Measurements from ENCODE around the gene SLC6A7. TPM values are rescaled to one million over a fixed set of nuclear protein-coding genes. Genes with fewer than 3 reads are reported as not detected.

Gene SLC6A7
- total and polyA plus RNA-seq, 8 donors = 29.3 TPM; not detected in 7

DNA sequence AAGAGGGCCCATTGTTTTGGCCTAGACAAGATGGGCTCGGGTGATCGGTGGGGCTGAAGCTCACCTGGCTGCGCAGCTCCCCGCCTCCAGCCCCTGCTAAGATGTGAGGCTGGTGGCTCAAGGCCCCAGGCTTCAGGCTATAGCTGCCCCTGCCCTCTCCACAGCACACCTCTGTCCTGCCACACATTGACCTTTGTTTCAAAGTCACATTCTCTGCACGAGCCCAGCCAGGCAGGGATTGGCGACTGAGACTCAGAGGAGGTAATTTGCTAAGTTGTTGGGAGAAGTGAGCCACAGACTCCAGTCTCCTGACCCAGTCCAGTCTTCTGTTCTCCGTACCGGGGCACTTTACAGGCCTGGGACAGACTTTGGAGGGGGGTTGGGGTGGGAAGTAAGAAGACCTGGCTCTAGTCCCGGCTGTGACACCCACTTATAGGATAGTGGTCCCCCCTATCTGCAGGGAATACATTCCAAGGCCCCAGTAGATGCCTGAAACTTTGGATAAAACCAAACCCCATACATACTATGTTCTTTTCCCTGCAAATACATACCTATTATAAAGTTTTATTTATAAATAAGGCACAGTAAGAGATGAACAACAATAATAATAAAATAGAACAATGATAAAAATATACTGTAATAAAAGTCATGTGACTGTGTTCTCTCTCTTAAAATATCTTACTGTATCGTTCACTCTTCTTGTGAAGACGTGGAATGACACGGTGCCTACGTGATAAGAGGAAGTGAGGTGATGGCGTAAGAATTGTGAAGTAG is 47.5 kb upstream of the SLC6A7 start:
- intact Hi-C loops (cut with DNase I; ENCODE audit: low total_unique reads) = no loop called here
- no peaks in the 10 kb centered on the region for H3K27me3 ChIP-seq
- H3K36me3 ChIP-seq = no peaks in the 10 kb centered on the region
- DNase-seq = no peak
- 70 to 76% (median 72%) methylated on average over 14 of the region's 14 CpGs for WGBS, 5 donors
- H3K27ac ChIP-seq = peak overlapping the region; percentile 12 to 85 (median 80)
- TF ChIP-seq POLR2A (IDR thresholded peaks at IDR 0.05) = no peak
- no peak for TF ChIP-seq EP300 (IDR thresholded peaks at IDR 0.05)
- TF ChIP-seq, protein P1, sequence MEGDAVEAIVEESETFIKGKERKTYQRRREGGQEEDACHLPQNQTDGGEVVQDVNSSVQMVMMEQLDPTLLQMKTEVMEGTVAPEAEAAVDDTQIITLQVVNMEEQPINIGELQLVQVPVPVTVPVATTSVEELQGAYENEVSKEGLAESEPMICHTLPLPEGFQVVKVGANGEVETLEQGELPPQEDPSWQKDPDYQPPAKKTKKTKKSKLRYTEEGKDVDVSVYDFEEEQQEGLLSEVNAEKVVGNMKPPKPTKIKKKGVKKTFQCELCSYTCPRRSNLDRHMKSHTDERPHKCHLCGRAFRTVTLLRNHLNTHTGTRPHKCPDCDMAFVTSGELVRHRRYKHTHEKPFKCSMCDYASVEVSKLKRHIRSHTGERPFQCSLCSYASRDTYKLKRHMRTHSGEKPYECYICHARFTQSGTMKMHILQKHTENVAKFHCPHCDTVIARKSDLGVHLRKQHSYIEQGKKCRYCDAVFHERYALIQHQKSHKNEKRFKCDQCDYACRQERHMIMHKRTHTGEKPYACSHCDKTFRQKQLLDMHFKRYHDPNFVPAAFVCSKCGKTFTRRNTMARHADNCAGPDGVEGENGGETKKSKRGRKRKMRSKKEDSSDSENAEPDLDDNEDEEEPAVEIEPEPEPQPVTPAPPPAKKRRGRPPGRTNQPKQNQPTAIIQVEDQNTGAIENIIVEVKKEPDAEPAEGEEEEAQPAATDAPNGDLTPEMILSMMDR (IDR thresholded peaks at IDR 0.05) = no peak
- TF ChIP-seq POLR2AphosphoS5 (IDR thresholded peaks at IDR 0.05) = no peak
- no peak overlapping the region for H3K4me3 ChIP-seq
- H3K4me1 ChIP-seq = peaks cover 44 to 88% (median 72%) of the 10 kb centered on the region in 4 donors
- H3K9me3 ChIP-seq = no peaks in the 10 kb centered on the region

DNA sequence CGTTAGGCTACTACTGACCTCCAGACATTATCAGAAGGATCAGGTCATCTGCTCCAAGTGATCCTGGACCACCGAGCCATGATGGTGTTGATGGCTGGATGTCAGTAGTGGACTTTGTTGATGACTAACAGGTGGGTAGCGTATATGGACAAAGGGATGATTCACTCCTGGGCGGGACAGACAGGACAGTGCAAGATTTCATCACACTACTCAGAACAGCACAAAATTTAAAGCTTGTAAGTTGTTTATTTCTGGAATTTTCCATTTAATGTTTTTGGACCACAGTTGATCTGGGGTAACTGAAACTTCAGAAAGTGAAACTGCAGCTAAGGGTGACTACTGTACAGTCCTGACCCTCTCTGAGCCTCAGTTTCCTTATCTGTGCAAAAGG is 46.9 kb upstream of the SLC6A7 start:
- H3K4me1 ChIP-seq = peaks cover 38 to 86% (median 66%) of the 10 kb centered on the region in 4 donors
- intact Hi-C loops (cut with DNase I; ENCODE audit: low total_unique reads) = no loop called here
- H3K27me3 ChIP-seq = no peaks in the 10 kb centered on the region
- TF ChIP-seq POLR2A (IDR thresholded peaks at IDR 0.05) (no peak), POLR2AphosphoS5 (IDR thresholded peaks at IDR 0.05) (peak in 2 of 3 donors; percentile 13 to 52)
- no peak for DNase-seq
- H3K4me3 ChIP-seq = no peak overlapping the region
- no peaks in the 10 kb centered on the region for H3K36me3 ChIP-seq
- H3K9me3 ChIP-seq = no peaks in the 10 kb centered on the region
- peak overlapping the region; percentile 59 to 85 (median 80) for H3K27ac ChIP-seq
- whole genome bisulfite sequencing, 5 donors = 58 to 77% (median 65%) methylated on average over 4 of the region's 4 CpGs

DNA sequence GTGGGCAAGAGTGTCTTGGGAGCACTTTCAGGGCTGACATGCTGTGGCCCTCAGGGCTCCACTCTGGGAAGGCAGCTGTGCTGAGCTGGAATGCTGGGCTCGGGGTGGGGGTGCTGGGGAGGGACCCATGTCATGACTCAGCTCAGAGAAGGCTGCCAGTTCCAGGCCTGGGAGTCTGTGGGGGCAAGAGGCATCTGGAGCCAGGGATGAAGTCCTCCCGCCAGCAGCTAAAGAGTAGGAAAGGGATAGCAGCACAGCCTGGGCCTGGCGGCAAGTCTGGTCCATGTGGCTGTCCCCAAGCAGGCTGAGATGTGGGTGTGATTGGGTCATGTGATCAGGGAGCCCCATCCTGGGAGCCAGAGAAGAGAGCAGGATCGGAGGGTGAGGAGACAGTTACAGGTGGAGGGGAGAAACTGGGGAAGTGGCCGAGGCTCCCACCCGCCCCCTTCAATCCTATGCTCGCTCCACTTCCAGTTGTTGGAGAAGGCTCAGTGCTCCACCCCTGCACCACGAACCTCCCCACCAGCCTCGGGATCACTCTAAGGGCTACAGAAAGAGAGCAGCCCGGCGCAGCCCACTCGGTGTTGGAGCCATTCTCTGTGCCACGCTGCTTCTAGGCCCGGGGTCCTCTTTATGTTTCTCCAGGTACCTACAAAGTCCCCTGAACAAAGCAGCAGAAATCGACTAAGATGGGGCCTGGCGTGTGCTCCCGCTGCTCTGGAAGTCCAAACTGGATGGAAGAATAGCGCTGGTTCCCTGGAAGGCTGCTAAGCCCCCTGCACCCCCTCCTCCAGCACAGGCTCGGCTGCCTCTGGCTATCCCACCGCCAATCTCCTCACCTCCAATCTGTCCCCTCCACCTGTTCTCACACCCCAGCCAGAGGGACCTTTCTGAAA is 46.3 kb upstream of the SLC6A7 start:
- no peaks in the 10 kb centered on the region for H3K27me3 ChIP-seq
- DNase-seq = peak in 1 of 2 donors; percentile 78
- TF ChIP-seq EP300 (IDR thresholded peaks at IDR 0.05) (no peak), POLR2A (IDR thresholded peaks at IDR 0.05) (no peak), POLR2AphosphoS5 (IDR thresholded peaks at IDR 0.05) (no peak)
- TF ChIP-seq, protein P1 (IDR thresholded peaks at IDR 0.05) = no peak
- H3K36me3 ChIP-seq = no peaks in the 10 kb centered on the region
- intact Hi-C loops (cut with DNase I; ENCODE audit: low total_unique reads) = no loop called here
- WGBS, 5 donors = 62 to 84% (median 67%) methylated on average over 20 of the region's 20 CpGs
- H3K4me1 ChIP-seq = peaks cover 32 to 80% (median 60%) of the 10 kb centered on the region in 4 donors
- H3K4me3 ChIP-seq = peak overlapping the region in 2 of 4 donors; percentile 4 to 13
- H3K9me3 ChIP-seq = no peaks in the 10 kb centered on the region
- peak overlapping the region; percentile 59 to 85 (median 80) for H3K27ac ChIP-seq

DNA sequence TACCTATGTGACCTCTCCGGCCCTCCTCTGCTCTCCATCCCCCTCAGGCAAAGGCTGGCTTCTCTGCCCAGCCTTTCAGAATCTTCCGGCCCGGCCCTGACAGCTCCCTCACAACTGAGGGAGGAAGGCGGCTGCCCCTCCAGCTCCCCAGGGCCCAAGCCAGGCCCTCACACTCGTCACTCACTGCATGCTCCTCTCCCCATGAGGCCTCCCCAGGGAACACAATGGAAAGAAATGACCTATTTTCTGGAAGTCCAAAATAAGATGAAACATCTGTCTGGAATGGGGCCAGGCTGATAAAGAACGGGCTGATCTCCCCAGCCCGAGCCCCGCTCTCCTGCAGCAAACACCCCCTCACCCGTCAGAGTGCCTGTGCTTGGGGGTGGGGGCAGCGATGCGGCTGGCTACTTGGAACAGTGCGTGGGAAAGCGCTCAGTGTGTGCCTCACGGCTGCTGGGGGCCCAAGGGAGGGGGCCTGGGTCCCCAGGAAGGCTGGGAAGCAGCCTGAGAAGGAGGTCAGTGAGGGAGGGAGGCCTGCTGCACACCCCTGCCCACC is 45.5 kb upstream of the SLC6A7 start:
- intact Hi-C loops (cut with DNase I; ENCODE audit: low total_unique reads) = no loop called here
- WGBS, 5 donors = 49 to 63% (median 53%) methylated on average over 11 to 14 of the region's 14 CpGs
- peak overlapping the region; percentile 59 to 85 (median 80) for H3K27ac ChIP-seq
- DNase-seq = peak in 1 of 2 donors; percentile 85
- no peaks in the 10 kb centered on the region for H3K27me3 ChIP-seq
- TF ChIP-seq POLR2A (IDR thresholded peaks at IDR 0.05) (no peak), POLR2AphosphoS5 (IDR thresholded peaks at IDR 0.05) (peak in 2 of 3 donors; percentile 8 to 11)
- H3K36me3 ChIP-seq = no peaks in the 10 kb centered on the region
- no peaks in the 10 kb centered on the region for H3K9me3 ChIP-seq
- peak overlapping the region in 1 of 4 donors; percentile 4 for H3K4me3 ChIP-seq
- H3K4me1 ChIP-seq = peaks cover 24 to 72% (median 53%) of the 10 kb centered on the region in 4 donors

DNA sequence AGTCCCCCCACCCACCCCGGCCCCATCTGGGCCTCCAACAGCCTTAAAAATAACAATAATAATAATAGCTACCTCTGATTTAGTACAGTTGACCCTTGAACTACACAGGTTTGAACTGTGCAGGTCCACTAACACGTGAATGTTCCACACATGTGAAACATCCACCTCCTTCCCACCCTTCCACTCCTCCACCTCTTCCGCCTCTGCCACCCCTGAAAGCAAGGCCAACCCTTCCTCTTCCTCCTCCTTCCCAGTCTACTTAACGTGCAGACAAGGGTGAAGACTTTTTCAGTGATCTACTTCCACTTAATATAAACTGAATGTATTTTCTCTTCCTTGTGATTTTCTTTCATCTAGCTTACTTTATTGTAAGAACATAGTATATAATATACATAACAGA is 45.0 kb upstream of the SLC6A7 start:
- WGBS, 5 donors = 40 to 59% (median 48%) methylated on average over 3 to 4 of the region's 4 CpGs
- peak overlapping the region in 4 of 5 donors; percentile 73 to 85 (median 82) for H3K27ac ChIP-seq
- peaks cover 19 to 67% (median 48%) of the 10 kb centered on the region in 4 donors for H3K4me1 ChIP-seq

More for the DNA sequence above, 45.0 kb upstream of the SLC6A7 start:
- intact Hi-C loops (cut with DNase I; ENCODE audit: low total_unique reads) = no loop called here
- H3K27me3 ChIP-seq = no peaks in the 10 kb centered on the region
- no peaks in the 10 kb centered on the region for H3K36me3 ChIP-seq
- no peak for DNase-seq
- no peak overlapping the region for H3K4me3 ChIP-seq
- TF ChIP-seq, protein P1 (IDR thresholded peaks at IDR 0.05) = no peak
- TF ChIP-seq EP300 (IDR thresholded peaks at IDR 0.05) (no peak), POLR2A (IDR thresholded peaks at IDR 0.05) (no peak), POLR2AphosphoS5 (IDR thresholded peaks at IDR 0.05) (no peak)
- H3K9me3 ChIP-seq = no peaks in the 10 kb centered on the region

All from stomach (tissue), 9 donors.